ENCODE data around the gene ZNF274. TPM values are rescaled to one million over a fixed set of nuclear protein-coding genes. Genes with fewer than 3 reads are reported as not detected.

ZNF274 gene
- total RNA-seq, 3 donors from 2014 or later (not counting 1 experiment from before 2014, with no cell fraction given): 25.5 to 33.0 (median 30.1) TPM

- peaks cover 17 to 22% of the 10 kb centered on the region in 2 donors for H3K4me1 Mint-ChIP-seq
Measured at GRCh38 chr19:58182577-58182988, 278 bp upstream of the ZNF274 start.

GRCh38 chr19:58183817-58184215, 955 bp downstream of the ZNF274 start:
- Histone ChIP-seq H3K27me3 (ENCODE audit: control insufficient read depth, insufficient read depth, low read length) (no peaks in the 10 kb centered on the region), H3K9me3 (ENCODE audit: control insufficient read depth, insufficient read depth, low read length) (peaks cover 83% of the 10 kb centered on the region), H3K36me3 (ENCODE audit: control insufficient read depth, insufficient read depth, low read length) (peaks cover 9% of the 10 kb centered on the region), H3K4me3 (ENCODE audit: low read length) (peak overlapping the region; percentile 88), H3K4me1 (ENCODE audit: control insufficient read depth, insufficient read depth, low read length) (peaks cover 19% of the 10 kb centered on the region), H3K27ac (ENCODE audit: low read length) (peak overlapping the region; percentile 99)
- intact Hi-C loops (cut with micrococcal nuclease): loop anchor here (1.0 to 10.0 kb wide), 6 partner anchors 95 to 415 kb away; partner anchors contain the start of genes ERVK3-1, RPS5, ZBTB45 and ZNF324B
- no peak for DNase-seq
- 25% methylated on average over 10 of the region's 13 CpGs for WGBS (ENCODE audit: insufficient coverage)
- TF ChIP-seq CTCF (IDR thresholded peaks at IDR 0.05): no peak
- ATAC-seq: no peak
- Mint-ChIP-seq H3K4me1 (peaks cover 17 to 22% of the 10 kb centered on the region in 2 donors), H3K36me3 (peaks cover 13% of the 10 kb centered on the region), H3K4me3 (peak overlapping the region; percentile 98), H3K27ac (peak overlapping the region; percentile 100), H3K9me3 (peaks cover 8 to 12% of the 10 kb centered on the region in 2 donors), H3K27me3 (ENCODE audit: low read depth in 2 of 2) (no peaks in the 10 kb centered on the region)

More at GRCh38 chr19:58182577-58182988, 278 bp upstream of the ZNF274 start:
- intact Hi-C loops (cut with micrococcal nuclease): loop anchor here (1.0 to 10.0 kb wide), 6 partner anchors 96 to 336 kb away; partner anchors contain the start of genes ERVK3-1, RPS5, ZBTB45 and ZNF324
- Mint-ChIP-seq H3K9me3 (peaks cover 8 to 11% of the 10 kb centered on the region in 2 donors), H3K36me3 (peaks cover 11% of the 10 kb centered on the region), H3K4me3 (peak overlapping the region; percentile 98), H3K27me3 (ENCODE audit: low read depth in 2 of 2) (no peaks in the 10 kb centered on the region), H3K27ac (peak overlapping the region; percentile 100)
- ATAC-seq (peak; percentile 72 to 89 (median 79)), DNase-seq (peak in 1 of 2 donors; percentile 89)
- Histone ChIP-seq H3K4me3 (ENCODE audit: low read length) (peak overlapping the region; percentile 88), H3K9me3 (ENCODE audit: control insufficient read depth, insufficient read depth, low read length) (peaks cover 84% of the 10 kb centered on the region), H3K27ac (ENCODE audit: low read length) (peak overlapping the region; percentile 99), H3K4me1 (ENCODE audit: control insufficient read depth, insufficient read depth, low read length) (peaks cover 19% of the 10 kb centered on the region), H3K27me3 (ENCODE audit: control insufficient read depth, insufficient read depth, low read length) (no peaks in the 10 kb centered on the region), H3K36me3 (ENCODE audit: control insufficient read depth, insufficient read depth, low read length) (peaks cover 7% of the 10 kb centered on the region)
- no peak for TF ChIP-seq CTCF (IDR thresholded peaks at IDR 0.05)
- WGBS (ENCODE audit: insufficient coverage): 6% methylated on average over 17 of the region's 17 CpGs

GRCh38 chr19:58196901-58197616, 14.2 kb downstream of the ZNF274 start:
- ATAC-seq (no peak), DNase-seq (peak in 1 of 2 donors; percentile 44)
- Histone ChIP-seq H3K27me3 (ENCODE audit: control insufficient read depth, insufficient read depth, low read length) (no peaks in the 10 kb centered on the region), H3K27ac (ENCODE audit: low read length) (no peak overlapping the region), H3K36me3 (ENCODE audit: control insufficient read depth, insufficient read depth, low read length) (peaks cover 26% of the 10 kb centered on the region), H3K4me1 (ENCODE audit: control insufficient read depth, insufficient read depth, low read length) (no peaks in the 10 kb centered on the region), H3K4me3 (ENCODE audit: low read length) (no peak overlapping the region), H3K9me3 (ENCODE audit: control insufficient read depth, insufficient read depth, low read length) (peaks cover 90% of the 10 kb centered on the region)
- Mint-ChIP-seq H3K4me1 (peaks cover 0 to 4% of the 10 kb centered on the region in 2 donors), H3K27me3 (ENCODE audit: low read depth in 2 of 2) (no peaks in the 10 kb centered on the region), H3K4me3 (no peak overlapping the region), H3K27ac (no peak overlapping the region), H3K36me3 (peaks cover 77% of the 10 kb centered on the region), H3K9me3 (peaks cover 16 to 39% of the 10 kb centered on the region in 2 donors)
- intact Hi-C loops (cut with micrococcal nuclease): no loop called here
- TF ChIP-seq CTCF (IDR thresholded peaks at IDR 0.05): no peak
- WGBS (ENCODE audit: insufficient coverage): 97% methylated on average over 2 of the region's 6 CpGs

Measured in natural killer cell (primary cell).